GM12892 (cell line): ENCODE measurements around the gene SERINC5.

ENCODE experiments used
- DNase-seq: peaks from one replicate; pipeline ENCODE4 v3.0.0; 2011; ENCODE audit not compliant: insufficient read length
- FAIRE-seq: peaks from 2 replicates; lab custom pipeline; 2011; peaks lifted over from hg19 to GRCh38; lab: Jason Lieb, UNC
- POLR2A ChIP-seq: IDR thresholded peaks from 2 replicates; pipeline ENCODE4 v1.6.1; 2011; ENCODE audit warnings: low read depth, low read length, control low read depth
- POLR2AphosphoS5 ChIP-seq: IDR thresholded peaks from 2 replicates; pipeline ENCODE4 v1.6.1; 2011; ENCODE audit warnings: low read depth, low read length, control low read depth
- TAF1 ChIP-seq: IDR thresholded peaks from 2 replicates; pipeline ENCODE4 v1.6.1; 2011; ENCODE audit warnings: low read depth, mild to moderate bottlenecking, control low read depth, low read length, borderline replicate concordance

Gene SERINC5

GRCh38 chr5:80072103-80073073, 183.5 kb downstream of the SERINC5 start:
- no peak for FAIRE-seq
- DNase-seq: no peak
- TF ChIP-seq POLR2A (no peak), TAF1 (no peak), POLR2AphosphoS5 (no peak)

GRCh38 chr5:80071510-80072021, 184.3 kb downstream of the SERINC5 start:
- no peak for FAIRE-seq

GRCh38 chr5:80070338-80071056, 185.4 kb downstream of the SERINC5 start:
- FAIRE-seq (no peak), DNase-seq (no peak)
- TF ChIP-seq POLR2AphosphoS5 (no peak), TAF1 (no peak), POLR2A (no peak)

More at GRCh38 chr5:80071510-80072021, 184.3 kb downstream of the SERINC5 start:
- TF ChIP-seq POLR2AphosphoS5: no peak
- no peak for TF ChIP-seq POLR2A
- TF ChIP-seq TAF1: no peak
- no peak for DNase-seq

DNA sequence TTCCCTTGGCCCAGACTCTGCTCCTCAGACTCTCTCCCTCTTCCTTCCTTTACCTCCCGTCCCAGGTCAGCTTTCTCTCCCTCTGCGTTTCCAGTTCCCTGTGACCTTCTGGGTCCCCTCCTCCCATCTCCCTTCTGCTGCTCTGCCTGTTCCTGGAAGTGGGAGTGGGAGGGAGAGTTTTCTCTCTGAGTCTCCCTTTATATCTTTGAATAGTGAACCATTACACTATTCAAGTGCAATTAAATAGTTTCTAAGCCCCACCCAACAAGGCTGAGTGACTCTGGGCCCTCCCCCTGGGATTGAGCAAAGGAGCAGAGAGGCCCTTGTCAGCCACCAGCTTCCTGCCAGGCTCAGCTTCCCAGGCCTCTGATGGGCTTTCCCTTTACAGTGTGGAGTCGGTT, 185.9 kb downstream of the SERINC5 start:
- DNase-seq: no peak

DNA sequence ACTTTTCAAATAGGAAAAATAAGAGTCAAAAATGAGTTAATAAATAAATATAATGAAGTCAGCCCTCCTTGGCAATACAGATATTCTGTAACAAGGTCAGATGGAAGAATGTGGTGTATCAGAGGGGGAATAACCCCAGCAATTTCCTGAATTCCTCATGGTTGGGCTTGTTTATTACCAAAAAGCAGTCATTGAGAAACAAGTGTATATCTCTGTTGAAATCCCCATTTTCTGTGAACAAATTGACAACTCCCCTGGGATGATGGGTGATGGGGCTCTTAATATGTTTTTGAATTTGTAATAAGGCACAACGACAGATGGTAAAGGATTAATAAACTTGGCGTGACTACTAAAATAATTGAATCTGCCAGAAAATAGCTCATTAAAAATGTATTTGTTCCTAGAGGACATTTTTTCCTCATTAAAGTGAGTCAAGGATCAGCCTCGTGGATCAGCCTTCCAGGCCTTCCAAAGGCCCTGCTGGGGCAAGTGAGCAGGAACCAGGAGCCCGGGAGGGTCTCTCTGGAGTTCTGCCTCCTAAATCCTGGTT, 186.5 kb downstream of the SERINC5 start:
- FAIRE-seq: no peak
- DNase-seq: no peak
- TF ChIP-seq POLR2AphosphoS5 (no peak), POLR2A (no peak), TAF1 (no peak)

More for the DNA sequence above, 185.9 kb downstream of the SERINC5 start:
- TF ChIP-seq POLR2AphosphoS5: no peak
- no peak for TF ChIP-seq TAF1
- TF ChIP-seq POLR2A: no peak
- no peak for FAIRE-seq

- TF ChIP-seq TAF1 (no peak), POLR2AphosphoS5 (no peak), POLR2A (no peak)
- DNase-seq (no peak), FAIRE-seq (no peak)
These were observed 187.1 kb downstream of the SERINC5 start for GRCh38 chr5:80068775-80069174.

DNA sequence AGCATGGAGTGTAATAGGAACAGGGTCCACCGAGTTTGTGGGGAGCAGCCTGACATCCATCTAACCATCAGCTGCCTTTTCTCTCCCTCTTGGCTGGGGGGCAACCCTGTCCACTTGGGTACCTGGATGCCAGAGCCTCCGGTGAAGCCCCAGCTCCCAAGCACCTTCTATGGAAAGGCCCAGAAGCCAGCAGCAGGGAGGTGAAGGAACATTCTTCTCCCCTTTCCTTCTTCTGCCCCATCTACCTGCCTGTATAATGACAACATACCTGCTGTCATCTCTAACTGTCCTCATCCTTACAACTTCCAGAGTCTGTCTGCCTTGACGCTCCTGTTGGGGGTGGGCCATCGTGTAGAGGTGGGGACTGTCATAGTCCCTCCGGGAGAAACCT, 187.6 kb downstream of the SERINC5 start:
- no peak for FAIRE-seq
- DNase-seq: no peak
- TF ChIP-seq POLR2A: no peak
- TF ChIP-seq TAF1: no peak
- TF ChIP-seq POLR2AphosphoS5: no peak

GRCh38 chr5:80067531-80068245, 188.2 kb downstream of the SERINC5 start:
- FAIRE-seq (no peak), DNase-seq (no peak)
- TF ChIP-seq POLR2A (no peak), POLR2AphosphoS5 (no peak), TAF1 (no peak)

- no peak for TF ChIP-seq POLR2AphosphoS5
- TF ChIP-seq POLR2A: no peak
- no peak for TF ChIP-seq TAF1
- no peak for DNase-seq
- FAIRE-seq: no peak
These were observed 188.8 kb downstream of the SERINC5 start for GRCh38 chr5:80067016-80067415.

- FAIRE-seq (no peak), DNase-seq (no peak)
- TF ChIP-seq TAF1 (no peak), POLR2AphosphoS5 (no peak), POLR2A (no peak)
These were observed 191.7 kb downstream of the SERINC5 start for GRCh38 chr5:80064124-80064523.
